ENCODE data around the gene GULP1.
A peak's percentile ranks its signal among the peaks of the same experiment; 100 is the strongest.

GULP1 gene

DNA sequence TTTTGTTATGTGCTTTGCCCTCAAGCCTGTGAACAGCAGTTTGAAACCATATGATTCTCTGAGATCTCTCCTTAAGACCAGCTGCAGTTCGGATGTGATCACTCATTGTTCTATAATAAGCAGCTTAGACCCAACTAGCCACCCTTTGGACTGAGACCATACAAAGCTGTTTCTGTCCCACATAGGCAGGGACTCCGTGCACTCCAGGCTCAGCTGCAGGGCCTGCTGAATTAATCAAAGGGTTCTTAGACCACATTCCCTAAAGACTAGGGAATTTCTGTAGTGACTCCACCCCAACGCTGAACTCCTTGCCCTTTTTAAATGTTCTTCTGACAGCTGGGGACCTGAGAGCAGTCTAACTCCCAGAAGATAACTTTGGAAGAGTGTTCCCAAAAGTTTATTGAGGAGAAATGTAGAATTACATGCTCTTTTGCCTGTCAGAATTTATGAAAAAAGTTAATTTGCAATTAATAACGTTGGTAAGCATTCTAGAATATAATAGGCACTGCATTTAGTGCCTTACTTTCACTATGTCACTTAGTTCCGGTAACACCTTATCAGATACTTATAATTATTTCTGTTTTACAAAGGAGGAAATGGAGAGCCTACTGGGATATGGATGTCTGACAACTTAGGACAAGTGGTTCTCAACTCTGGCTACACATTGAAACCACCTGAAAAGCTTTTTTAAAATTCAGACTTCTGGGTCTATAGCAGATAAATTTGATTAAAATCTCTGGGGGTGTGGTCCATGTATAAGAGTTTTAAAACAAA lies 42.3 kb downstream of the GULP1 start:
- no peak overlapping the region for H3K4me3 ChIP-seq (ENCODE audit: low read depth, low read length)
- H3K4me1 ChIP-seq (ENCODE audit: control insufficient read depth, insufficient read depth, low read length) = peaks cover 8% of the 10 kb centered on the region
- TF ChIP-seq ZBTB17 (tag by site-specific recombination; IDR thresholded peaks at IDR 0.05) (peak; percentile 93), ZNF146 (tag by site-specific recombination; IDR thresholded peaks at IDR 0.05) (no peak)
- ChIA-PET POLR2A (no interaction called here), CTCF (interaction anchor here (0.6 kb wide), 1 partner anchor 180 kb away, joined by 3 read pairs; no protein-coding TSS in a partner anchor)
- H3K27ac ChIP-seq (ENCODE audit: extremely low read depth, low read depth, low read length) = no peak overlapping the region
- no peaks in the 10 kb centered on the region for H3K9me3 ChIP-seq (ENCODE audit: control insufficient read depth, insufficient read depth, low read depth, low read length)
- H3K36me3 ChIP-seq (ENCODE audit: control insufficient read depth in 2 of 2, insufficient read depth in 1 of 2, low read length in 2 of 2) = no peaks in the 10 kb centered on the region

GRCh38 chr2:188338463-188338862 lies 46.8 kb downstream of the GULP1 start:
- Histone ChIP-seq H3K36me3 (ENCODE audit: control insufficient read depth in 2 of 2, insufficient read depth in 1 of 2, low read length in 2 of 2) (no peaks in the 10 kb centered on the region), H3K4me1 (ENCODE audit: control insufficient read depth, insufficient read depth, low read length) (peaks cover 5% of the 10 kb centered on the region; the same call in 1 of the 2 replicates), H3K9me3 (ENCODE audit: control insufficient read depth, insufficient read depth, low read depth, low read length) (no peaks in the 10 kb centered on the region), H3K27ac (ENCODE audit: extremely low read depth, low read depth, low read length) (no peak overlapping the region), H3K4me3 (ENCODE audit: low read depth, low read length) (no peak overlapping the region)
- ChIA-PET CTCF (no interaction called here), POLR2A (no interaction called here)
- TF ChIP-seq EGR2 (tag by site-specific recombination; IDR thresholded peaks at IDR 0.05; ENCODE audit: low read depth) = no peak
- no peak for TF ChIP-seq SP2 (tag by site-specific recombination; IDR thresholded peaks at IDR 0.05)
- TF ChIP-seq GLI2 (tag by site-specific recombination; IDR thresholded peaks at IDR 0.05; ENCODE audit: borderline replicate concordance, low read depth) = no peak
- TF ChIP-seq, protein P1, sequence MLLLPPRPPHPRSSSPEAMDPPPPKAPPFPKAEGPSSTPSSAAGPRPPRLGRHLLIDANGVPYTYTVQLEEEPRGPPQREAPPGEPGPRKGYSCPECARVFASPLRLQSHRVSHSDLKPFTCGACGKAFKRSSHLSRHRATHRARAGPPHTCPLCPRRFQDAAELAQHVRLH (tag by site-specific recombination; IDR thresholded peaks at IDR 0.05) = no peak
- no peak for TF ChIP-seq ZNF174 (tag by site-specific recombination; IDR thresholded peaks at IDR 0.05)
- no peak for TF ChIP-seq ZSCAN30 (tag by site-specific recombination; IDR thresholded peaks at IDR 0.05)
- TF ChIP-seq ZNF521 (tag by site-specific recombination; IDR thresholded peaks at IDR 0.05) = no peak

- CTCF ChIA-PET = no interaction called here
- Histone ChIP-seq H3K4me1 (ENCODE audit: control insufficient read depth, insufficient read depth, low read length) (0 out of 2 replicates have a peak, but pooled peaks cover 2% of the 10 kb centered on the region), H3K9me3 (ENCODE audit: control insufficient read depth, insufficient read depth, low read depth, low read length) (no peaks in the 10 kb centered on the region), H3K4me3 (ENCODE audit: low read depth, low read length) (no peak overlapping the region), H3K27ac (ENCODE audit: extremely low read depth, low read depth, low read length) (no peak overlapping the region), H3K36me3 (ENCODE audit: control insufficient read depth in 2 of 2, insufficient read depth in 1 of 2, low read length in 2 of 2) (no peaks in the 10 kb centered on the region)
- no peak for TF ChIP-seq KLF7 (tag by site-specific recombination; IDR thresholded peaks at IDR 0.05; ENCODE audit: borderline replicate concordance)
- TF ChIP-seq ZNF600 (tag by site-specific recombination; IDR thresholded peaks at IDR 0.05) = no peak
- no peak for TF ChIP-seq ZNF404 (tag by site-specific recombination; IDR thresholded peaks at IDR 0.05)
- TF ChIP-seq ZNF10 (tag by site-specific recombination; IDR thresholded peaks at IDR 0.05) = no peak
- TF ChIP-seq WT1 (tag by site-specific recombination; IDR thresholded peaks at IDR 0.05) = no peak
- TF ChIP-seq, protein P2, sequence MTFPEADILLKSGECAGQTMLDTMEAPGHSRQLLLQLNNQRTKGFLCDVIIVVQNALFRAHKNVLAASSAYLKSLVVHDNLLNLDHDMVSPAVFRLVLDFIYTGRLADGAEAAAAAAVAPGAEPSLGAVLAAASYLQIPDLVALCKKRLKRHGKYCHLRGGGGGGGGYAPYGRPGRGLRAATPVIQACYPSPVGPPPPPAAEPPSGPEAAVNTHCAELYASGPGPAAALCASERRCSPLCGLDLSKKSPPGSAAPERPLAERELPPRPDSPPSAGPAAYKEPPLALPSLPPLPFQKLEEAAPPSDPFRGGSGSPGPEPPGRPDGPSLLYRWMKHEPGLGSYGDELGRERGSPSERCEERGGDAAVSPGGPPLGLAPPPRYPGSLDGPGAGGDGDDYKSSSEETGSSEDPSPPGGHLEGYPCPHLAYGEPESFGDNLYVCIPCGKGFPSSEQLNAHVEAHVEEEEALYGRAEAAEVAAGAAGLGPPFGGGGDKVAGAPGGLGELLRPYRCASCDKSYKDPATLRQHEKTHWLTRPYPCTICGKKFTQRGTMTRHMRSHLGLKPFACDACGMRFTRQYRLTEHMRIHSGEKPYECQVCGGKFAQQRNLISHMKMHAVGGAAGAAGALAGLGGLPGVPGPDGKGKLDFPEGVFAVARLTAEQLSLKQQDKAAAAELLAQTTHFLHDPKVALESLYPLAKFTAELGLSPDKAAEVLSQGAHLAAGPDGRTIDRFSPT (tag by site-specific recombination; IDR thresholded peaks at IDR 0.05) = no peak
- no peak for TF ChIP-seq SCRT1 (tag by site-specific recombination; IDR thresholded peaks at IDR 0.05; ENCODE audit: borderline replicate concordance)
- TF ChIP-seq ZNF211 (tag by site-specific recombination; IDR thresholded peaks at IDR 0.05; ENCODE audit: low read depth) = no peak
- TF ChIP-seq ZNF654 (tag by site-specific recombination; IDR thresholded peaks at IDR 0.05; ENCODE audit: low read depth) = no peak
- TF ChIP-seq ZNF214 (tag by site-specific recombination; IDR thresholded peaks at IDR 0.05; ENCODE audit: borderline replicate concordance) = no peak
- TF ChIP-seq ZIC2 (tag by site-specific recombination; IDR thresholded peaks at IDR 0.05) = no peak
- TF ChIP-seq ZSCAN4 (tag by site-specific recombination; IDR thresholded peaks at IDR 0.05) = no peak
- no peak for TF ChIP-seq ZNF221 (tag by site-specific recombination; IDR thresholded peaks at IDR 0.05; ENCODE audit: borderline replicate concordance)
- TF ChIP-seq, protein P3, sequence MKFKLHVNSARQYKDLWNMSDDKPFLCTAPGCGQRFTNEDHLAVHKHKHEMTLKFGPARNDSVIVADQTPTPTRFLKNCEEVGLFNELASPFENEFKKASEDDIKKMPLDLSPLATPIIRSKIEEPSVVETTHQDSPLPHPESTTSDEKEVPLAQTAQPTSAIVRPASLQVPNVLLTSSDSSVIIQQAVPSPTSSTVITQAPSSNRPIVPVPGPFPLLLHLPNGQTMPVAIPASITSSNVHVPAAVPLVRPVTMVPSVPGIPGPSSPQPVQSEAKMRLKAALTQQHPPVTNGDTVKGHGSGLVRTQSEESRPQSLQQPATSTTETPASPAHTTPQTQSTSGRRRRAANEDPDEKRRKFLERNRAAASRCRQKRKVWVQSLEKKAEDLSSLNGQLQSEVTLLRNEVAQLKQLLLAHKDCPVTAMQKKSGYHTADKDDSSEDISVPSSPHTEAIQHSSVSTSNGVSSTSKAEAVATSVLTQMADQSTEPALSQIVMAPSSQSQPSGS (tag by site-specific recombination; IDR thresholded peaks at IDR 0.05; ENCODE audit: low read depth) = no peak
- no peak for TF ChIP-seq ZNF664 (tag by site-specific recombination; IDR thresholded peaks at IDR 0.05)
- POLR2A ChIA-PET = no interaction called here
Measured at GRCh38 chr2:188340257-188340656, 48.6 kb downstream of the GULP1 start.

Measured in HEK293 (cell line).